ENCODE results near the gene SGCD.
"Not testable (repeated sequence)": the region's sequence is repeated elsewhere in the genome, so short reads cannot be mapped to it uniquely, and the experiment has no call there.

Gene SGCD

GRCh38 chr5:156589104-156589945 is 262.4 kb downstream of the SGCD start:
- no peak for DNase-seq

DNA sequence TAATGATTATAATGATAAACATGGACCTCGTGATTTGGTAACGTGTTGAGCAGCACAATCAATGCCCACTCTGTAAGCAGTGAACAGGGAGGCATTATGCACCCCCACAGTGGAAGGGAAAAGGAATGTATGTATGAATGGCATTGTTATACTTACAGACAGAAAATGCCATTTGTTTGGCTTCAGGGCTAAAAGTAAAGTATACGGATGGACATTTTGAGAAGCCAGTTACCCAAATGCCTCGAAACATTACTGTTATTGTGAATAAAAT is 262.9 kb downstream of the SGCD start:
- no peak for DNase-seq

DNA sequence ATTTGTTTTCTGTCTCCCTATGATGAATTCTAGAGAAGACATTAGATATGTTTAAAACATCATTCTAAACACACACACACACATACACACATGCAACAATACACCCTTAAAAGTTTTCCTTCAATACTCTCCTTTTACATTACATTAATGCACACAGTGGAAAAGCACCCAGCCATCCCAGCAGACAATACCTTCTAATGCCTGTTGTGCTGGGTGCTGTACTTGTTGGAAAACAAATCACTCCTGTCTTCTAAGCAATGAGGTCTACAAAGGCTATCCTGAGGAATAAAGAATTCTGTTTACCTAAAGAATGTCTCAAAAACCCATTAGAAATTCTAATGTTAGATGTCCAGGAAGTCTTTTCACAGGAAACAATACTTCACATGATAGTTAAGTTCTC is 264.0 kb downstream of the SGCD start:
- no peak for DNase-seq

GRCh38 chr5:156591631-156592030 is 264.7 kb downstream of the SGCD start:
- no peak for DNase-seq

- no peak for DNase-seq
Observed at GRCh38 chr5:156593546-156593945, 266.6 kb downstream of the SGCD start.

DNA sequence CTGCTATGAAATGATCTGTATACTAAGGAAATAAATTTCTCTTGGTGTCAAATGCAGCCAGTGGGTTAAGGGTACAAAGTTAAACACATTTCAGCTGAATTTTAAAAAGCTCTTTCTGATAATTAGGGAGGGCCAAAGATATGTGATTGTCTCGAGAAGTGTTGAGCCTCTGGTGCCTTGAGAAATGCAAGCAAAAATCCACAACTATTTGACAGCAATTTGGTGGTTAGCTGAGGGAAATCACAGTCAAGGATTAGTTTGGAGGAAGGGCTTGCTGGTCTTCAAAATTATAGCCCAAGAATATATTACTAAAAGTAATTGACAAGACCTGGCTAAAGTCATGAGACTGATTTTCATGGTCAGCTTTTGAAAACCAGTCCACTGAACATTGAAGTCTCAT is 267.4 kb downstream of the SGCD start:
- no peak for DNase-seq

GRCh38 chr5:156595132-156595787 is 268.3 kb downstream of the SGCD start:
- DNase-seq, result no peak

DNA sequence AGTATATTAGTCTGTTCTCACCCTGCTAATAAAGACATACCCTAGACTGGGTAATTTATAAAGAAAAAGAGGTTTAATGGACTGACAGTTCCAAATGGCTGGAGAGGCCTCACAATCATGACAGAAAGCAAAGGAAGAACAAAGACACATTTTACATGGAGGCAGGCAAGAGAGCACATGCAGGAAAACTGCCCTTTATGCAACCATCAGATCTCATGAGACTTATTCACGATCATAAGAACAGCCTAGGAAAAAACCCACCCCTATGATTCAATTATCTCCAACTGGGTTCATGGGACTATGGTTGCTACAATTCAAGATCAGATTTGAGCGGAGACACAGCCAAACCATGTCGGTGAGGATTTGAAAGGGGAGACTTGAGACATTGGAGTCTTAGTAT is 270.3 kb downstream of the SGCD start:
- DNase-seq, result no peak

- no peak for DNase-seq
Observed at GRCh38 chr5:156598964-156599363, 272.0 kb downstream of the SGCD start.

- not testable (repeated sequence) for DNase-seq
Observed at GRCh38 chr5:156610582-156610981, 283.6 kb downstream of the SGCD start.

DNA sequence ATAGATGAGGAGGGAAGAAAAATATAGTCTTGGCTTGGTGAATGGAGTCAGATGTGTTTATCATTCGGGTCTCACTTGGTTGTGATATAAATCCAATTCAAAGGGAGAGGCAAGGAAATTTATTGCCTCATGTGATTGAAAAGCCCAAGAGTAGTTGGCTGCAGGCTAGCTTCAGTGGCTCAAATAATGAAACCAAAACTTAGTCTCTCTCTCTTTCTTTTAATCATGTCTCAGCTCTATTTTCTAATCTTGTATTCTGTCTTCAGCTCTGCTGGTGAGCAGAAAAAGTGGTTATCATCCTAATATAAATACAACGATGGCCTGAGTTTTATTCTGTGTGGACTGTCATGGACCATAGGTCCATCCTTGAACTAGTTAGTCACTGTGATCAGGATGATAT is 288.9 kb downstream of the SGCD start:
- DNase-seq, result no peak

DNA sequence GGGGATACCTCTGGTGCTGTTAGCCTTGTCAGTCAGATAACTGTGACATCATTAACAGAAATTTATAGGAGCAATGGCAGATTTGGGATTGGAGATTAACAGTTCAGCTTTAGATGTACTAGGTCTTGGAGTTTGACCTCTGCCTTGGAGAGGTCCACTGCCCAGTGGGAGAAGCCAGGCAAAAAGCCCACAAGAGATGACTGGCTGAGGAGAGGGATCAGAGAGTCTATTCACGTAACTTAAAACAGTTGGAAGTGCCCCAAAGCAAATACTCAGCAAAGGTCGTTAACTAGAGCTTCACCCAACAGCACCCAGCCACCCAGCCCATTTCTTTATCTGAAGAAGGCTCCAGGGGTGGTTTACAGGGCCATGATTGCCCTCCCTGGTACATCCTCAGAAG is 290.5 kb downstream of the SGCD start:
- no peak for DNase-seq

DNA sequence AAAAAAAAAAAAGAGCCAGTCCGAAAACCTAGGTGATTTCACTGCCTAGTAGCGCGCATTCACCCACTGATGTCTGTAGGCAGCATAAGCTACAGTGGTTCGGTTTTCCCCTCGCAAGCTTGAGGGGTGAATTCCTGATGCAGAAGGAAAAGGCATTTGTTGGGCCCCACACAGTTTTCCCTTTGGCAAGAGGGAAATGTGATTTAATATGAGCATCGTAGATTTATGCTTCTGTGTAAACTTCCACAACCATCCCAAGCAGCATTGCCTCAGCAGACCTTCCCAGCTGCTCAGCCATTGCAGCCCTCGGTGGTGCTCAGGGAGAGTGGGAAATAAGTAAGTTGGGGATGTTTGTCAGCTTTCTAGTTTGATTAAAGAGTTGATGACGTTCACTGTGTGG is 291.6 kb downstream of the SGCD start:
- DNase-seq, result no peak

GRCh38 chr5:156621719-156622118 is 294.8 kb downstream of the SGCD start:
- no peak for DNase-seq

DNA sequence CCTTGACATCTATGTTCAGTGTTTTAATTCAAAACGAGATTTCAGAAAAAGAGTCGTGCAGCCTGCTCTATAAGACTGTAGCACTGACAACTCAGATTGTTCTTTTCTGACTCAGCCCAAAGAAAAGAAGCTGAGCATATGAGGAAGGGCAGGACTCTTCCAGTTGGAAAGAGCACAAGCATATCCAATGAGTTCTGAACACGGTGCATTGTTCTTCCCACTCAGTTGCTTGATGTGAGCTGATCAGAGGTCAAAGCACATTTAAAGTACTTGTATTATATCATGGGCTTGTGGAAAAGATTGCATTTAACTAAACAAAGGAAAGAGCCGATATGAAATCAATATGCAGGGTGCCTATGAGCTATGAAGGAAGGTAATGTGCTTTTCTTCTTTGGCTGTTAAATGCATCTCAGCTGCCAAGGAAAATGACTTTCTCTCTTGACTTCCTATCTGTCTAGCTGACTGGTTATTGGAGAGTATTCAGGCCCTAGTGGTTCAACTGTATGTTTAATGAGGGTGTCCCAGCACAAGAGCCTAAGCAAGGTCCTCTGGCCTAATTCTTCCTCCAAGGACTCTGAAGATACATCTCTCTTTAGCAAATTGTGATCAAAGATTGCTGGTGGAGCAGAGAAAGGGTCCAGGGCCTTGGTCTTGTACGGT is 296.5 kb downstream of the SGCD start:
- no peak for DNase-seq

DNA sequence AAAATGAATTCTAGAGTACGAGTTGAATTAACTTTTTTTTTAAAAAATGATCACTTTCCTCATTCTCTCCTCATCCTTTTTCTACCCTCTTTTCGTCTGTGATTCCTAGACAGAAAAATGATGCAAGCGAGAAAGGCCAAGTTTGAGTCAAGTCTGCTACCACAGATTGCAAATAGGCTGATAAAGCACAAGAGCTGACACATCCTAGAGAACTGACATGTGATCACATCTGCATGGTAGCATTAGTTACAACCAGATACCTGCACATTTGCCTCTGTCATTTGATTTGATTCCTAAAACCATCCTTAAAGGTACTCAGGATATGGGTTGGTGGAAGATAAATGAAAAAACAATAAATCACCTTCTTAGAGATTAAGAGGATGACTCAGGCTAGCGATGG is 297.7 kb downstream of the SGCD start:
- no peak for DNase-seq

- DNase-seq, result no peak
Observed at GRCh38 chr5:156628421-156628820, 301.5 kb downstream of the SGCD start.

DNA sequence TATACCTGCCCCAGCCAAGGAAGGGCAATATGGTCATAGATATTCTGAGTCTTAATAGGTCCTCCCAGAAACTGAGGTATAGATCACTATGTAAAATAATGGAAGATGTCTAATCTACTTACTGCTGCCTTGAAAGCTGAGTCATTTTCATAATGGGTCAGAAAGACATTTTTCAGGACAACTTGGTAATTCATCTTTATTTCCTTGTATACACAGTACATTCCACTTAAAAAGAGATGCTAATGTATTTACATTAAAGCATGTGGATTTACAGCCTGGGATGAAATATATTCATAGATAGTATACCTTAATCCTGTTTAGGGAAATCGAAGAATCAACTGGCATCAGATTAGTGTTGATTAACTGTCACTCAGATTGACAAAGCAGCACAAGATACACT is 304.0 kb downstream of the SGCD start:
- DNase-seq, result no peak

GRCh38 chr5:156634301-156634700 is 307.3 kb downstream of the SGCD start:
- no peak for DNase-seq

GRCh38 chr5:156640691-156641241 is 313.8 kb downstream of the SGCD start:
- DNase-seq, result no peak

- DNase-seq, result no peak
Observed at GRCh38 chr5:156641686-156642085, 314.7 kb downstream of the SGCD start.

DNA sequence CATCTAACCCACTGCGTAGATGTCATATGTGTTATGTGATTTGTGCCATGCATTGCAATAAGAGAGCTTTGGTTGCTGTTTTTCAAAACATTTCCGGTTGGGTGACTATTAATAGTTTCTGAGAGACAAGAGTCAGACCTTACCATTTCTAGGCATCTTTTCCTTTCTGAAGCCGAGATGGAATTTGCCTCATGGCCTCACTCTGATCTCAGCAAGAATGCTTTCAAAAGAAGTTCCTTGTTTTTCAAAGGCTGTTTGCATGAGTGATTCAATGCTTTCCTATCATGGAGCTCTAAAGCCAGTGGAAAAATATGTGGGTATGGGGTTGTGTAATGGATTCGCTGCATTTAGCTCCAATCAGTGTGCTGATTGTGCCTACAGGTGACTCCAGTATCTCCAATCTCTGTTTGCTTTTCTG is 320.1 kb downstream of the SGCD start:
- no peak for DNase-seq

GRCh38 chr5:156654444-156654843 is 327.5 kb downstream of the SGCD start:
- DNase-seq, result no peak

DNA sequence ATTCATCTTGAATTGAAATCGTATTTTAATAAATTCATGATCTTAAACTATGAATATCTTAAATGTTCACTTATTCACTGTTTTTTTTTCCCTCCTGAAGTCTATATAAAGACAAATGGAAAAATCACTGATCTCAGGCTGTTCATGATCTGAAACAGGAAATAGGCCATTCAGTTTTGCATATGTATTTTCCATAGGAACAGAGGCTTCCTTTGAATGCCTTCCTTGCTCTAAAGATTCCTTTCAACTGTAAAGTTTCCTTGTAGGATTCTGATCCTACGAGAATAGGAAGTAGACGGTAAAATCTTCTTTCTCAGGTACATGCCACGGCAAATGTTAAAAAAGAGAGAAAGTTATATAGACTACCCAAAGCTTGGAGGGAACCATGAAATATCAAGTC is 328.8 kb downstream of the SGCD start:
- DNase-seq, result no peak

Data from GDM1 (cell line).